ENCODE data around the gene GBX2. TPM values are rescaled to one million over a fixed set of nuclear protein-coding genes. Genes with fewer than 3 reads are reported as not detected.

The GBX2 gene
- total and polyA plus RNA-seq, 2 experiments from 2014 or later, result not detected

DNA sequence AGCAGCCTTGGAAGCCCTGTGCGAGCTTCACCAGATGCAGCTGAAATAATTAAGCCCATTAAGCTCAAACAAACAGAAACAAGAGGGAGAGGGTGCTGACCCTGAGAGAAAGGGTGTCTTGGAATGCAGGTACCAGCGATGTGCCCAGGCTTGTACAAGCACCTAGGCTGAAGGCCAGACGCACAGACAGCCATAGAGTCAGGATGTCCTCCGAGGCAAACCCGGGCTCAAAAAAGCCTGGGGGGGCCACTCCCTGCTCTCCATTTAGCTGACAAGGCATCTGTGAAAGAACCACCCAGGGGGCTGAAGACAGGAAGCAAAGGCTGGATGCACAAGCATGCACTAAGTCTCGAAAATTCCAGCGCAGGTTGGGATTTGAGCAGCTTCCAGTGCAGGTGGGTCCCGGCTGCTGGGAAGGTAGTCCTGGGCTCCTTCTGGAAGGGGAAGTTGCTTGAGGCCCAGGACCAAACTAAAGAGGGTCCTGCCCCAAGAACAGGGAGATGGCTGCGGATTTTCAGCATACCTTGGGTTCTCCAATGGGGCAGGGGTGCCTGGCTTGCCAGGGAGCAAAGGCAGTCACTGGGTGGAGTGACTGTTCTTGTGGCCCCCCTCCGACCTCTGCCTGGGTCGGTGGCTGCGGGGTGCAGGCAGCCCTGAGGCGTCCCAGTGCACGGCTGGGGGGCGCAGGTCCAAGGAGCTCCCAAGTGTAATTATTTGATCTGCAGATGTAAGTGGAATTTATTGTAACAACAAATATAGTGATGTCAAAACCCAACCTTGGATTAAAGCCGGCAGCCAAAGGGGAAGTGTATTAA, 5.9 kb downstream of the GBX2 start:
- no peak overlapping the region for H3K27ac ChIP-seq
- no peaks in the 10 kb centered on the region for H4K20me1 ChIP-seq (ENCODE audit: insufficient read depth)
- no peak overlapping the region for H3K4me2 ChIP-seq (ENCODE audit: unreplicated experiment)
- 35 to 37% methylated on average over 16 of the region's 16 CpGs for WGBS, 2 experiments (ENCODE audit: low coverage in 1 of 2, low lambda C conversion rate in 2 of 2, missing lambda C conversion rate in 2 of 2)
- TF ChIP-seq EZH2phosphoT487 (IDR thresholded peaks at IDR 0.05; ENCODE audit: insufficient read depth, low read depth) (no peak), EZH2 (IDR thresholded peaks at IDR 0.05; ENCODE audit: insufficient read depth, poor library complexity, severe bottlenecking) (no peak)
- in situ Hi-C loops (cut with MboI), result no loop called here
- H3K36me3 ChIP-seq (ENCODE audit: low read depth), result no peaks in the 10 kb centered on the region
- H3K4me1 ChIP-seq (ENCODE audit: insufficient read depth), result 0 out of 2 replicates have a peak, but pooled peaks cover 9% of the 10 kb centered on the region
- H3K9me2 ChIP-seq (ENCODE audit: insufficient read depth), result no peaks in the 10 kb centered on the region
- DNase-seq, result no peak
- H2AFZ ChIP-seq, result no peak overlapping the region
- H3K9me3 ChIP-seq (ENCODE audit: low read depth), result no peaks in the 10 kb centered on the region
- peaks cover 70% of the 10 kb centered on the region for H3K27me3 ChIP-seq (replicated peaks; ENCODE audit: insufficient read depth)
- no peaks in the 10 kb centered on the region for H3F3A ChIP-seq (ENCODE audit: insufficient read depth)
- no peaks in the 10 kb centered on the region for H3K79me2 ChIP-seq (ENCODE audit: insufficient read depth)
- H3K4me3 ChIP-seq, result no peak overlapping the region
- no peak overlapping the region for H3K9ac ChIP-seq

DNA sequence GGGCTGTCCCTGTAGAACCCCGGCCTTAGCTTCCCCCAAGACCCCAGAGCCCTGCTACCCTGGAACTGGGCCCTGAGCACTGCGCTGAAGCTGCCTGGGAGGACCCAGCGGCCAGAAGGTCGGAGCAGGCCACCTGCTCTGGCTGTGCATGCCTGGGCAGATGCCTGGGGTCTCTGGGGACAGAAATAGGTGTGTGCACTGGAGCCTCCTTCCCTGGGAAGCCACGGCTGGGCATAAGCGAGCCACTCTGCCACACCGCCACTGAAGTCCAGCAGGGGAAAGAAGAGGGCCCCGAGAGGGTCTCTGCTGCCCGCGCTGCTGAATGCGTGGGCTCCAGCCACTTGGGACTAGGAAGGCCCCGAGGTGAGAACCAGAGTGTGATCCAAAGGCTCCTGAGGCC, 6.7 kb downstream of the GBX2 start:
- Histone ChIP-seq H3K9me2 (ENCODE audit: insufficient read depth) (no peaks in the 10 kb centered on the region), H3K9me3 (ENCODE audit: low read depth) (no peaks in the 10 kb centered on the region), H3K4me1 (ENCODE audit: insufficient read depth) (0 out of 2 replicates have a peak, but pooled peaks cover 9% of the 10 kb centered on the region), H4K20me1 (ENCODE audit: insufficient read depth) (no peaks in the 10 kb centered on the region), H3K4me3 (no peak overlapping the region), H2AFZ (no peak overlapping the region), H3K36me3 (ENCODE audit: low read depth) (no peaks in the 10 kb centered on the region), H3K79me2 (ENCODE audit: insufficient read depth) (no peaks in the 10 kb centered on the region), H3K27ac (no peak overlapping the region), H3F3A (ENCODE audit: insufficient read depth) (no peaks in the 10 kb centered on the region), H3K27me3 (replicated peaks; ENCODE audit: insufficient read depth) (peaks cover 65% of the 10 kb centered on the region), H3K4me2 (ENCODE audit: unreplicated experiment) (no peak overlapping the region), H3K9ac (no peak overlapping the region)
- TF ChIP-seq EZH2 (IDR thresholded peaks at IDR 0.05; ENCODE audit: insufficient read depth, poor library complexity, severe bottlenecking), result no peak
- TF ChIP-seq EZH2phosphoT487 (IDR thresholded peaks at IDR 0.05; ENCODE audit: insufficient read depth, low read depth), result no peak
- DNase-seq, result no peak
- in situ Hi-C loops (cut with MboI), result no loop called here
- WGBS, 2 experiments (ENCODE audit: low coverage in 1 of 2, low lambda C conversion rate in 2 of 2, missing lambda C conversion rate in 2 of 2), result 68 to 69% methylated on average over 10 to 12 of the region's 12 CpGs

DNA sequence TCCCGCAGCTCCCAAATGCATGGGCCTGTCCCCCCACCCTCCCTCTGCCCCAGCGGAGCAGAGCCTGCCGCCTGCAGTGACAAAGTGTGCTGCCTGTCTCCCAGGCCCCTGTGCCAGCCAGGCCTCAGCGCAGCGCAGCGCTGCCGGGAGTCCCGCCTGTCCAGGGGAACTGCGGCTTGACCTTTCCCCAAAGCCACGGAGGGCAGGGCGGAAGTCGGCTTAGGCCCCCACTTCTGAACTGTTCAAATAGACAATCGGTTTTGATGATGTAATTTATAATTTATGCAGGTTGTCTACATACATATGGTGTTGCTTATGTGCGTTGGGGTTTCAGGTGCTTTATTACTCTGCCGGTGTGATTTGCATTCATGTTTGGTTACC, 7.1 kb downstream of the GBX2 start:
- no peak for DNase-seq
- no peaks in the 10 kb centered on the region for H4K20me1 ChIP-seq (ENCODE audit: insufficient read depth)
- no peak overlapping the region for H2AFZ ChIP-seq
- H3K79me2 ChIP-seq (ENCODE audit: insufficient read depth), result no peaks in the 10 kb centered on the region
- no peak overlapping the region for H3K4me3 ChIP-seq
- H3K36me3 ChIP-seq (ENCODE audit: low read depth), result no peaks in the 10 kb centered on the region
- no peak overlapping the region for H3K27ac ChIP-seq
- no peaks in the 10 kb centered on the region for H3K9me3 ChIP-seq (ENCODE audit: low read depth)
- 68 to 72% methylated on average over 14 to 15 of the region's 15 CpGs for WGBS, 2 experiments (ENCODE audit: low coverage in 1 of 2, low lambda C conversion rate in 2 of 2, missing lambda C conversion rate in 2 of 2)
- 0 out of 2 replicates have a peak, but pooled peaks cover 9% of the 10 kb centered on the region for H3K4me1 ChIP-seq (ENCODE audit: insufficient read depth)
- in situ Hi-C loops (cut with MboI), result no loop called here
- H3F3A ChIP-seq (ENCODE audit: insufficient read depth), result no peaks in the 10 kb centered on the region
- no peak overlapping the region for H3K4me2 ChIP-seq (ENCODE audit: unreplicated experiment)
- TF ChIP-seq EZH2 (IDR thresholded peaks at IDR 0.05; ENCODE audit: insufficient read depth, poor library complexity, severe bottlenecking), result no peak
- TF ChIP-seq EZH2phosphoT487 (IDR thresholded peaks at IDR 0.05; ENCODE audit: insufficient read depth, low read depth), result no peak
- no peaks in the 10 kb centered on the region for H3K9me2 ChIP-seq (ENCODE audit: insufficient read depth)
- H3K27me3 ChIP-seq (replicated peaks; ENCODE audit: insufficient read depth), result peaks cover 62% of the 10 kb centered on the region
- no peak overlapping the region for H3K9ac ChIP-seq

DNA sequence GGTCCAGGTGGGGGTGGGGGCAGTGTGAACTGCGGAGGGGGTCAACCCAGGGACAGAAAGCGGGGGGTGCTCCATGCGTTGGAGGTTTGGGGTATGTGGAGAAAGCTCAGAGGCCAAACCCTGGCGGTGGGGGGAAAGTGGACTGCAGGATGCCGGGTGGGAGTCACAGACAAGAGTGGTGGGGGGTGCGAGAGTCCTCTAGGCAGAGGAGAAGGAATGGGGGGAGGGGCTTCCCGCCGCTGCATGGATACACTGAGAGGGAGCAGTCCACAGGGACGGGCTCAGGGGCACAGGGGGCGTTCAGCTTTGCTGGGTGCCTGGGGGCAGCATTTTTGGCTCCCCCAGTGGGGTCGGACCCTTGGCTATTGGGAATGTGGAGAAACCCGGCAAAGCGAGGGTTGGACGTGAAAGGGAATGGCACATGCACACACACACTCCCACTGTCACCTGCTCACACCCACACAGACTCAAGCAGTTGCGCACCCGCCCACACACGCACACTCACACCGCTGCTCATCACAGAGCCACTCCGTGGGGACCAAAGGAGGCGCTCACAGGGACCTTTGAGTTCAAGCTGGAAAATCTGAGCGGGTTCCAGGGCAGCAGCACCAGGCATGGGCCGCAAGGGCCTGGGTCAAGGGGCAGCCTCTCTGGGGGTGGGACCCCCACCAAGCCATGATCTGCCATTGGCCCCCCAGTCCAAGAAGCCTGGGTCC, 7.7 kb downstream of the GBX2 start:
- H4K20me1 ChIP-seq (ENCODE audit: insufficient read depth), result no peaks in the 10 kb centered on the region
- DNase-seq, result no peak
- 0 out of 2 replicates have a peak, but pooled peaks cover 9% of the 10 kb centered on the region for H3K4me1 ChIP-seq (ENCODE audit: insufficient read depth)
- H3K4me2 ChIP-seq (ENCODE audit: unreplicated experiment), result no peak overlapping the region
- H3K79me2 ChIP-seq (ENCODE audit: insufficient read depth), result no peaks in the 10 kb centered on the region
- H3K9me2 ChIP-seq (ENCODE audit: insufficient read depth), result no peaks in the 10 kb centered on the region
- no peak overlapping the region for H3K9ac ChIP-seq
- H3K4me3 ChIP-seq, result no peak overlapping the region
- H3K9me3 ChIP-seq (ENCODE audit: low read depth), result no peaks in the 10 kb centered on the region
- in situ Hi-C loops (cut with MboI), result no loop called here
- peaks cover 61% of the 10 kb centered on the region for H3K27me3 ChIP-seq (replicated peaks; ENCODE audit: insufficient read depth)
- no peak overlapping the region for H2AFZ ChIP-seq
- 40 to 53% methylated on average over 15 to 22 of the region's 22 CpGs for WGBS, 2 experiments (ENCODE audit: low coverage in 1 of 2, low lambda C conversion rate in 2 of 2, missing lambda C conversion rate in 2 of 2)
- no peaks in the 10 kb centered on the region for H3K36me3 ChIP-seq (ENCODE audit: low read depth)
- no peak overlapping the region for H3K27ac ChIP-seq
- no peak for TF ChIP-seq EZH2 (IDR thresholded peaks at IDR 0.05; ENCODE audit: insufficient read depth, poor library complexity, severe bottlenecking)
- no peak for TF ChIP-seq EZH2phosphoT487 (IDR thresholded peaks at IDR 0.05; ENCODE audit: insufficient read depth, low read depth)
- H3F3A ChIP-seq (ENCODE audit: insufficient read depth), result no peaks in the 10 kb centered on the region
